MM.1S (cell line): ENCODE measurements around the gene C17orf67.

ENCODE experiments used
- CTCF ChIP-seq: fragments of 300-600 bp; sonication (generic); IDR thresholded peaks from 2 replicates; pipeline ENCODE4 v1.5.1; 2016; ENCODE audit warnings: antibody characterized with exemption, low read length, mixed read lengths
- EZH2 ChIP-seq: fragments of 300-600 bp; sonication (generic); optimal IDR thresholded peaks from 2 replicates; pipeline ENCODE3; 2017; ENCODE audit warnings: low read depth, mild to moderate bottlenecking, antibody characterized with exemption, low read length, mixed read lengths
- EZH2phosphoT487 ChIP-seq: fragments of 300-600 bp; sonication (generic); IDR thresholded peaks from 2 replicates; pipeline ENCODE4 v1.6.1; 2018; ENCODE audit warnings: antibody characterized with exemption, low read length

- TF ChIP-seq CTCF (no peak), EZH2 (no peak), EZH2phosphoT487 (no peak)
Observed at GRCh38 chr17:56795221-56795865, 38.4 kb downstream of the C17orf67 start.
